Activated naive CD4-positive, alpha-beta T cell treated with anti-CD3 and anti-CD28 coated beads, Interleukin-2, amount 50 U/mL, for 16 hours (primary cell): ENCODE data around the gene MAGI2.

ENCODE experiments used
- DNase-seq: peaks from one replicate; pipeline ENCODE4 v3.0.0-alpha.2; 2020

The MAGI2 gene

DNA sequence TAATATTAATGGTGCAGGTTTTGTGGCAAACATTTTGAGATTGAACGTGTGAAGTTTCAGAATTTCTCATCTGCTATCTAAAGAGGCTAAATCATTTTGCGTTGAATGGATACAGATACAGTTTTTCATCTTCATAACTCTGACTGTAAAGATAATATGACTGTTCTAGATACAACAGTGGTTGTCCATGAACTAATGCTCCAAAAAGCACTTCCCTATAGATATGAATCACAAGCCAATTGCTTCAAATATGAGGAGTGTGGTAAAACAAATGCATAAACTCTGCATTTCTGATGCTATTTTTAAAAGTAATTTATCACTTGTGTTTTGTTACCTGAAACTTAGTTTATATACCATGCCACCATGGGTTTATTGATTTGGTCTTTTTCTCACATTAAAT, 750.1 kb downstream of the MAGI2 start:
- DNase-seq, result no peak

DNA sequence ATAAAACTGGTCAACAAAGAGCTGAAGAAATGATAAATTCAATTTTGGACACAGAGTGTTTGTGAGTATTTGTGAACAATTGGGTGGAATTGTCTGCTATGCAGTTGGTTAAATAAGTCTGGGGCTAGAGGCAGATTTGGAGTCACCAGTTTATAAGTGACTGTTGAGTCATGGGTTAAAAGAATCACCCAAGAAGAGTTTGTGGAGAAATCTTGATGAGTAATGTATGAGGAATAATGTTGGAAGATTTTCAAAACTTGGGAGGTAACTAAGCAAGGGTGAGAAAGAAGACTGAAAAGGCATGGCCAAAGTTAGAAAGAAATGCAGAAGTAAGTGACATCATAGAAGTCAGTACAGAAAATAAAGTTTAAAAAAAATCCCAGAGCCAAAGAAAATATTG, 750.7 kb downstream of the MAGI2 start:
- DNase-seq, result no peak

DNA sequence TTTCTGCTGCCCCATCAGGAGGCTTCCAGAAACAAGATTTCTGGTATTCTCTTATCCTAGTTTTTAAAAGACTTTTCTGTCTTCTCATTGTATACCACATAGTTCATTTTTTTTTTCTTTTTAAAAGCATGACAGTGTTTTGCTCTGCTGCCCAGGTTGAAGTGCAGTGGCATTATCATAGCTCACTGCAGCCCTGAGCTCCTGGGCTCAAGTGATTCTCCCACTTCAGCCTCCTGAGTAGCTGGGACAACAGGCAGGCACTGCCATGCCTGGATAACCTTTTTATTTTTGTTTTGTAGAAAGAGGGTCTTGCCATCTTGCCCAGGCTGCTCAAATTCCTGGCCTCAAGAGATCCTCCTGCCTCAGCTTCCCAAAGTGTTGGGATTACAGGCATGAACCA, 757.6 kb downstream of the MAGI2 start:
- DNase-seq, result no peak

DNA sequence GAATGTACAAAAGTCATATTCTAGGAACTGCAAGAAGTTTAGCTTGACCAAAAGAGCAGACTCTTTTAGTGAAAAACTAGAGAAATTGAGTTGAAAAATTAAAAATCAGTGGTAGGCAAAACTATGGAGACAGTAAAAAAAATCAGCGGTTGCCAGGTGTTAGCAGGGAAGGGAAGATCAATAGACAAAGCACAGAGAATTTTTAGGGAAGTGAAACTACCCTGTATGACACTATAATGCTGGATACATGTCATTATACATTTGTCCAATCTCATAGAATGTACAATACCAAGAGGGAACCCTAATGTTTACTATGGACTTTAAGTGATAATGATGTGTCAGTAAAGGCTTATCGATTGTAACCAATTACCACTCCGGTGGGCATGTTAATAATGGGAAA, 761.9 kb downstream of the MAGI2 start:
- DNase-seq, result no peak

DNA sequence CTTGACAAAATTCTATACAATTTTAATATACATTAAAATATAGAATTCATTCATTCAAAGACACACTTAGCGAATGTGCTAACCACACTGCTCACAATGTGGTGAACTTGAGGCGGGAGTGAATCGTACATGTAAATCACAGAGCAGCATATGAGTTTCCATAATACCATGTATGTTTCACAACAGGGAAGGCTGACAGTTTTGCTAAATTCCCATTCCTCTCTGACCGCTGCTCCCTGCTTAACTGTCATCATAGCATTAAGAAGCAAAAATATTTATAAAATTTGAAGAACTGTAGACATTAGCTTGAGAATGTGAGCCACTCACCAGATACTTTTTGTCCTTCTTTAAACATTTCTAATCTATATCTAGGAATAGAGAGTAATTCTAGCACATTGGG, 763.3 kb downstream of the MAGI2 start:
- no peak for DNase-seq

DNA sequence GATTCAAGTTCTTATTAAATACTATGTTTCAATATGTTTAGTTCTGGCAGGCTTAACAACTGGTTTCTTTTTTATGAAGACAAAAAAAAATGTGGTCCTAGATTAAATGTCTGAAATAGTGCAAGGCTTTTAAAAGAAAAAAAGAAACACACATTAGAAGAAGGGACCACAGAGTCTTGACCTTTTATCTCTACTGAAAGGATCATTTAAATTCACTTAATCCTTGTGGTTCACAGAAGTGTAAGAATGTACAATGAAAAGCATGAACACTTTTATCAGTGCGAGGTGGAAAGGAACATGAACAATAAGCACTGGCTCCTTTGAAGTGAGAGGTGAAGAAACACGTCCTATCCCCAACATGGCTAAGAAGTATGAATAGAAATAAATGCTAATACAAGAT, 765.1 kb downstream of the MAGI2 start:
- DNase-seq, result no peak

DNA sequence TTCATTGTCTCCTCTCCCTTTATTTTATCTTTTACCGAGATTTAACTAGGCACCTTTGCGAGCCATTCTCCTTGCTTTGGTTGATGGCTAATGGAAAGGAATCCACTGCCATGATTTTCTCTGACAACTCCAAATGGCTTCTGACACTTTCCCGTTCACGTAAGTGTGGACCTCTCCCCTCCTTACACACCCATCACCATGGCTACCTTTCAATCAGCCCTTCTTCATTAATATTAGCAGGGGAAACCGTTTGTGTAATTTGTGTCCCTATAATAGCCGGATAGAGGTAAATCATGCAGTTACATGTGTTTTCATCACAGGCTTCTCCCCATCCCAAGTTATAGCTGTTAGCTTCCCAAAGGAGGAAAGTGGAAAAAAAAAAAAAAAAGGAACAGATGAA, 767.3 kb downstream of the MAGI2 start:
- no peak for DNase-seq

DNA sequence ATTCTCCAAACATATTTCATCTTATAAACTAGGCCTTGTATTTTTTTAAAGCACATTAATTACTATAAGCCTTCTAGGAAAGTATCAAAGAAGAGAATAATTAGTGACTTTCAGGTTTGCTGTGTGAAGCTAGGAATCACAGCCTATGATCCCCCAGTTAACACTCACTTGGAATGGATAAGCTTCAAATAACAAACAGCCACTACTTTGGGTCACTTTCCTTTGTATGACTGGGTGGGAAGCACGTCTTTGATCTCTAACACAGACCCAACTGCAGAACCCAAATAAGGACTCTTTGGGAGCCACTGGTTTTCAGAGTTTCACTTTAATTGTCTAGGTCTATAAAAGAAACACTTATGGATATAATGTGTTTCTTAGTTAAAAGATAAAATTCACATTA, 769.3 kb downstream of the MAGI2 start:
- DNase-seq, result no peak

DNA sequence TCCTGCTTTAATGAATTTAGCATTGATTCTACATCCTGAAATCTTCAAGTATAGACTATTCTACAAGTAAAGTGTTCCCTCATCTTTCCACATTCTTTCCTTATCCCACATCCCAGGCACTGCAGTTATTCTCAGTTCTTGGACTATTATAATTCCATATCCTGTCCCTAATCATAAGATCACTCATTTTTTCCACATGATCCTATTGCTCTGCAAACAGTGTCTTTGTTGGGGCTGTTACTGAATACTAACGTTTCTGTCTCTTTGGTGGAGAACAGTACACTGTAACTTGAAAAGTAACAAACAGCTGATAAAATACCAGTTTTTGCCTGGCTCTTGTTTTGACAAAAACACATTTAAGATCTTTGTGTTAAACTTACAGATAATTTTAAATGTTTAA, 769.9 kb downstream of the MAGI2 start:
- no peak for DNase-seq

DNA sequence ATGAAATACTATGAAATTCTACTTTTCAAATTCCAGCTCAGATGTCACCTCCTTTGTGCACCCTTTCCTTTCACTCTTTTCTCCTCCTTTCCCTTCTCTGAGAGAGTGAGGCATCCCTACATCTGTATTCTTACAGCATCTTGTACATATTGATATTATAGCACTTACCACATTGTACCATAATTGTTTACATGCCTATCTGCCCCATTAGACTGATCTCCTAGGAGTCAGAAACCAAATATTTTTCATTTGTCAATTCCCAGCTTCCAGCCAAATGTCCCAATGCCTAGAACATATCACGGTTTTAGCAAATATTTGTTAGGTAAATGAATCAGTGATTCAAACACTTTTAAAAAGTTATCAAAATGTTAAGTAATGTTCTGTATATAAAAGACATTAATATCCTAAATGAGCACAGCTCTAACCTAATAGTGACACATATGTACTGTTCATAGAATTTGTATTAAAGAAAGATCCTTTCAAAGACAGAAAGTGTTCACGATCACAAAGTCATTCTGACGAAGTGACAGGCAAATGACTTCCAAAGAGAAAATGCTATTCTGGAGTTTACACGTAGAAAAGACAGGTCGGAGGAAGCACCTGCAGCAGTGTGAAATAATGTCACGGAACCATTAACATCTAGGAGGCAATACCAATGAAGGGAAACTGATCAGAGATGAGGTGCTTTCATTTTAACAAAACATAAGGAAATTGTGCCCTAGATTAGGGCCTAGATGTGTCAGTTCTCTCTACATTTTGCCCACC, 774.2 kb downstream of the MAGI2 start:
- DNase-seq, result no peak

DNA sequence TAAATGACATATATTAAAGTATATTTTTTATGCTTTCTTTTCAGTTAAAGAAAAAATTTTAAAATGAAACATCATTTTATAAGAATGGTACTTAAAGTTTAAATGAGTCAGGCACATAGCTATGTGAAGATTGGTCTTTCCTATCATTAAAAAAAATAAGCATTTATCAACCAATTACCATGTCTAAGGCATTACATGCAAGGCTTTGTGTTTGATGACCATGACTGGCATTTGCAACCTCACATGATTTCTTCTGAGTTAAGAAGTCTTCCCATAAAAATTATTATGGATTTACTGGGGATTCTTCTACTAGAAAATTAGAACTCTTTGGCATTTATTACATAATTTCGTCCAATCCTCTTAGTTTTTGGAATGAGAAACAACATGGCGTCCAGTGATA, 776.1 kb downstream of the MAGI2 start:
- DNase-seq, result no peak

DNA sequence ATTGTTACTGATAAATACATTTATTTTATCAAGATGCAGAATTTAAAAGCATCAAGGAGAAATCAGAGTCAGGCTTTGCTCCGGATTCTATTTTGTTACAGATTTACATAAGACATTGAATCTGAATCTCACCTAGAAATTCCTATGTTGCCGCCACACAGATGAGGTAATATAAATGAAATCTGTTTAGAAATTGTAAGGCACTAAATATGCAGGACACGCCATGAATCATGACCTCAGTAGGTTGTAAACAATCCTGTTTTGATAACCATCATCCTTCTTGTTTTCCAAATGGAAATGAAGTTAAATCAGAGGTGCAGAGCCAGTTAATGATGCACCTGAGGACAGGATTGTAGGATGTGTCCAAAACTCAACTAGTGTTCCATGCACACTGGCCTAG, 778.0 kb downstream of the MAGI2 start:
- DNase-seq, result no peak

DNA sequence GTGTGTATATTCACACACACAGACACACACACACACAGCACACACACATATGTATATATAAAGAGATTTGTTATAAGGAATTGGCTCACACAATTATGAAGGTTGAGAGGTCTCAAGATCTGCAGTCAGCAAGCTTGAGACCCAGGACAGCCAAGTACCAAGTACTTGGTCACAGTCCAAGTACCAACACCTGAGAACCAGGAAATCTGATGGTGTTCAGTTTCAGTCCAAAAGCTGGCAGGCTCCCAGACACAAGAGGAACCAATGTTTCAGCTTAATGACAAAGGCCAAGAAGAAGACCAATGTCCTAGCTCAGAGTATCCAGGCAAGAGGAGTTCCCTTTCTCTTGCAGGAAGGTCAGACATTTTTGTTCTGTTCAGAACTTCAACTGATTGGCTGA, 780.2 kb downstream of the MAGI2 start:
- no peak for DNase-seq

DNA sequence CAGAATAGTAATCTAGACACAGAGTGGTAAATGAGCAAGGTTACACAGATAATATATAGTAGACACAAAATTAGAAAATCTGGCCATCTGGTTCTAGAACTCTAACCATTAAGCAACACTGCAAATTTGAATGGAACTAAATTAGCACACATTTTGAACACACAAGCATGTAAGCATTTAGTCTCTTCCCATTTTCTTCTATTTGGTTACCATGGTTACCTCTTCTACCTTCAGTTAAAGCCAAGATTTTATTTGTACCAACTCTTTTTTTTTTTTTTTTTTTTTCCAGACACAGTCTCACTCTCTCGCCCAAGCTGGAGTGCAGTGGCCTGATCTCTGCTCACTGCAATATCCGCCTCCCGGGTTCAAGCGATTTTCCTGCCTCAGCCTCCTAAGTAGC, 790.5 kb downstream of the MAGI2 start:
- no peak for DNase-seq

DNA sequence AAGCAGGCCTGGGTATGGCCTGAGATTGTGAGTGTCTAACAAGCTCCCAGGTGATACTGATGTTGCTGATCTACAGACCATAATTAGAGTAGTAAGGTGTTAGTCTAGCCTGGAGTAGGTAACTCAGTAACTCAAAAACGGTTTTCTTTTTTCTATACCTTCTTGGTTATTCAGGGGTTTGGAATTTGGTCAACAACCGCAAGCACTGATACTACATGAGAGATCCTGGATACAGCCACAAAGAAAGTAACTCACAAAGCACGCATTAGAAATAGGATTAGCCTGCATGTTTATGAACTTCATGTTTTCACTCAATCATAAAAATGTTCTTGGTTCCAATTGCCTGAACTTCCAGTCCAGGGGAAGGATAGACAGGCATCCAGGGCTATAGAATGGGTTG, 803.5 kb downstream of the MAGI2 start:
- no peak for DNase-seq

DNA sequence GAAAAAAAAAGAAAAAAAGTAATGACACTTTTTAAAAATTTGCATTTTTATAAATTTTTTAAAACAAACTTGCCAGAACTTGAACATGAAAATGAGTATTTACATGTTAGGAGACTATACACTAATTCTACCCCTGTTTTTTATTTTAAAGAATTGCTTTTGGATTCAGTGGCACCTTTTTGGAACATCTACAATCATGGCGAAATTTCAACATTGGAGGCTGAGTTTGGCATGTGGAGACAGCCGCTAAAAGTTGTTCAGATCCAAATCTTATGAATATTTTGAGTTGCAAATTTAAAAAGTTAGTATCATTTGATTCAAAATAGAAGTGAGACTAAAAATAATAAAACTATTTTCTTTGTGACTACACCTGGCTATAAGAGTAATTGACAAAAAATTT, 804.2 kb downstream of the MAGI2 start:
- DNase-seq, result no peak

DNA sequence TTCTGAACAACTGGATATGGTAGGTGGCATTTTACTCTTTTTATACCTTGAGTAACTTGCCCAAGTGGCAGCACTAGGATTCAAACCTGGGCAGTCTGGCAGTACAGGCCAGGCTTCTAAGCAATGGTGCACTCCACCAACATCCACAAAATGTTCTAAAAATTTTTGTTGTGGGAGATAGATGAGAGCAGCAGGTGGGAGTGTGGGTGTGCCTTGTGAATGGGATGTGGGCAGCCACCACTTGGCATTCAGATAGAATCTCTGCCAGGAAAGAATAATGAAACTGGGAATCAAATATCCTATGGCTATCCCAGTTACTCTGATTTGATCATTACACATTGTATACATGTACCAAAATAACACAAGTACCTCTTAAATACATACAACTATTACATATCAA, 810.7 kb downstream of the MAGI2 start:
- no peak for DNase-seq

DNA sequence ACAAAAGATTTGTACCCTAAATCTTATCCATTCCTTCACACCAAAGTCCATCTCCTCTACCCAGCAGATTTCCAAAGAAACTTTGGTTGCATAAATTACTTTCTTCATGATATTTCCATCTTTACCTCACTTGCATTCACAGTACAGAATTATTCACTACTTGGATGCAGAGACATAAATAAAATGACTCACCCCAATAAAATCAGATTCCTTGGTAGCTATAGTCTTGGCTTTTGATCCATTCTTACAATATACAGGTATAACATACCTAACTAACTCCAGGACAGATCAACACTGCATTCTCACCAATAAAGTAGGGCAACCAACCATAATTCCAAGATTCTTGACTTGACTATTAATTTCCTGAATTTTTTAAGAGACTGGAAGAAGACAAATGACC, 815.1 kb downstream of the MAGI2 start:
- DNase-seq, result no peak

DNA sequence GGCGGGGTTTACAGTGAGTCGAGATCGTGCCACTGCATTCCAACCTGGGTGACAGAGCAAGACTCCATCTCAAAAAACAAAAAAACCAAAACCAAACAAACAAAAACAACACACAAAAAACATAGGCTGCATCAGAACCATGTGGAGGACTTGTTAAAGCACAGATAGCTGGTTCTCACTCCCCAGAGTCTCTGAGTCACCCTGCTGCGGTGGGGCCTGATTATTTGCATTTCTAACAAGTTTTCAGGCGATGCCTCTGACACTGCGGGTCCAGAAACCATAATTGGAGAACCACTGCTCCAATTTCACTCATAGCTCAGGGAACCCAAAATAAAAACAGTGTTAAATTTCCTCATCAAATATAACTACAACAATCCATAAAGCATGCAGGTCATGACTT, 816.7 kb downstream of the MAGI2 start:
- no peak for DNase-seq

DNA sequence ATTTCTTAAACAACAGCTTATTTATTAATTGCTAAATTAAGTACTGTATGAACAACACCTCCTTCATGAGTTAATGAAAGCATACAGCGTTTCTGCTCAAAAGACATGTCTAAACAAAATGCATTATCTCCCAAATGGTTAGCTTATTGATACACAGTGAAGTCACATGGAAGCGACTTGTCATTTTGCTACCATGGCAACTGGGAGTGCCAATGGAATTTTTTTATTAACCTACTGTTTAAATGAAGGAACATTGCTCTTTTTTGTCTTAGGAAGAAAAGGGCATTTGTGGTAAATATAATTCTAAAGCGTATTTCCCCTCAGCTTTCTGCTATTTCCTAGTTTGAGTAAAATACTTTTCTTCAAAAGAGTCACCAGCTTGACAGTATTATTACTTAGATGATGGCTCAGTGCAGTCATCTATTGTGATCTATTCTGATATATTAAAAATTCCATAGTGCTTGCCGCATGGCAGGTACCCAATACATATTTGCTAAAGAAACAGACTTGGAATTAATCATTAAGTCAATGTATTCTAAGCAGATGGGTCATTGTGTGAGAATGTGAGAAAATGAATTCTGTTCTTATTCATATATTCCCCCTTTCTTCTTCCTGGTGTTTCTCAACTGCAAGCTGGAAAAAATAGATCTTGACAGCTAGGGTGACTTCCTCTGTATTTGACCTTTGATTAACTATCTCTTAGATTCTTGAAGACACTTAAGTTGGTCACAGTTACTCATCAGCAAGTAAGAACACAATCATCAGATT, 818.3 kb downstream of the MAGI2 start:
- DNase-seq, result no peak

DNA sequence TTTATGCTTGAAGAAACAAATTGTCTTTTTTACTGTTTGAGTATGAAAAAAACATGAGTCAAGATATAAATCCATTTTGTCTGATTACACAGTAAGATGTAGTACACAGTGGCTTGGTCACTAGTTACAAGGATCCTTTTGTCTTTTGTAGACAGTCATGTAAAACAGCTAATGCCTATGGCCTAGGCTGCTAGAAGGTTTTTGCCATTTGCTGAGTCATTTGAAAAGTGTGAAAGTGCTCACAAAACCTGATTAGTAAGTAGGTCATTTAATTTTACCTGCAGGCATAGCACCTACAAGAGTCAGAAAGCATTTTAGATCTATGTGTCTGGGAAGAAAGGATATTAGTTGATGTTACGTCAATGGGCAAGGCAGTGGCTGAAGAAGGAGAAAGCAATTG, 819.4 kb downstream of the MAGI2 start:
- no peak for DNase-seq

DNA sequence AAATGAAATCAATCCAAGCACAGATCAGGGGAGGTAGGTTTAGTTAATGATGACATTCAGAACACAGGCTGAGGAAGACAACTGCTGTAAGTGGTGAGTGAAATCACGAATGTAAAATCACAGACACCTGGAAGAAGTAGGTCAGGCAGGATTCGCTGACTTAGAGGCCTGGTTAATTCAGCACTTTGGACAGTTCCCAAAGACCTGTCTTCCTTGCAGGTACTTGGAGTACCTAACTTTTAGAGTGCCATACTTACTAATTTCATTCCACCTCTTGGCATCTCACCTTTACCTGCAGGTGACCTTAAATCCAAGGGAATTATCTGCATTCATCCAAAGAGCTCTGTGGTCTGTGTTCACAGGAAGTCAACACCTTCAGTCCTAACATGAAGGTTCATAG, 832.5 kb downstream of the MAGI2 start:
- no peak for DNase-seq

DNA sequence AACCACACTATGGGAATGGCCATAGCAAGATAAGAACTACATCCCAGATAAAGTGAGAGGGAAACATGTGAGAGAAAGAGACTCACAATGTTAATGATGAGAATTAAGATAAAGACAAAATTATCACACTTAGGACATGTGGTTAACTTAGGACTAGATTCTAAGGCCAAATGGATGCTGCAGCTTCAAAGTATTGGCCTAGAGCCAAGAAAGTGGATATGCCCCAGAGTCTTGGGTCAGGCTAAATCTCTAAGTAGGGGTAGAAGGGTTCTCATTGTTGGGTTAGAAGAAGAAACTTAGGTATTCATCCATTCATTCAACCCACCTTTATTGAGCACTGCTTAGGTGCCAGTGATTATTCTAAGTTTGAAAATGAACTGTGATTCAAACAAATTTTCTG, 836.9 kb downstream of the MAGI2 start:
- no peak for DNase-seq

DNA sequence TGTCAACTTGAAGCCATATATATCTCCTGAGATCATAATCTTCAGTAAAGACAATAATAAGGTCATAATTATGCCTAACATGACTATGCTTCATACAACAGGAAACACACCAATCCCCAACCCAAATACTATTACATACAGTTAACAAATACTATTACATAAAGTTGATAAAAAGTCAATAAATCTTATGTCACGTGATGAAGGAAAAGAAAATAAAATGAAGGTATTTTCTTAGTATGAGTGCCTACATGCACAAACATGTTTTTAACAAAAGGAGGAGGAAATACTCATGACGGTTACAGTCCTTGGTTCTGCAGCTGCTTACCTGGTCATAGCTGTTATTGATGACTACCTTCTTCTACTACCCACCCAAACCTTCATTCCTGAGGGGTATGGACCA, 844.2 kb downstream of the MAGI2 start:
- no peak for DNase-seq

DNA sequence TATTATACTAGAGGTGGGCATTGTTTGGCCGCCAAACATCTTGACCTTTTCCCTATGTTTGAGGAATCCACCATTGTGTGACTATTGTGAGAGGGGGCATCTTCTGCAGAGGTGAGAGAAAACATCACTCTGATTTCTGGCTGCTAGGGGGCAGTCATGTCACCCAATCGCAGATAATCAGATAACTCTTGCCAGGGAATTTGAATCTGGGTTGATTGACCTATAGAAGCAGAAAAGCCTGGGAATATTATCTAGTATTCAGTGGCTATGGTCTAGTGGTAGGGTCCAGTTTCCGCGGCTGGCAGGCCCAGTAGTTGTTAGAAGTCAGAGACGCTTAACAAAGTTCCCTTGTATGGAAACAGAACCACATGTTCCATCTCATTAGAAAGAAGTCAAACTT, 846.4 kb downstream of the MAGI2 start:
- no peak for DNase-seq
